ENCODE data around the gene RNF2. TPM values are rescaled to one million over a fixed set of nuclear protein-coding genes. Genes with fewer than 3 reads are reported as not detected.

Gene RNF2
- total and polyA plus RNA-seq, 10 donors, result 5.2 to 29.7 (median 20.1) TPM

GRCh38 chr1:185014941-185015340 is 30.4 kb upstream of the RNF2 start:
- TF ChIP-seq POLR2AphosphoS5 (IDR thresholded peaks at IDR 0.05), result no peak
- no peak for TF ChIP-seq CTCF (IDR thresholded peaks at IDR 0.05 in 8 of 11, conservative IDR thresholded peaks at IDR 0.05 in 3 of 11)
- TF ChIP-seq POLR2A (IDR thresholded peaks at IDR 0.05), result no peak
- H3K36me3 ChIP-seq, result no peaks in the 10 kb centered on the region
- 66 to 90% (median 69%) methylated on average over 3 of the region's 3 CpGs for WGBS, 5 donors
- no peaks in the 10 kb centered on the region for H3K27me3 ChIP-seq (replicated peaks in 1 of 7)
- H3K27ac ChIP-seq, result no peak overlapping the region
- no peak for DNase-seq
- H3K9me3 ChIP-seq, result no peaks in the 10 kb centered on the region
- no peak overlapping the region for H3K4me3 ChIP-seq
- intact Hi-C loops (cut with DNase I; ENCODE audit: low total_unique reads), result no loop called here
- no peaks in the 10 kb centered on the region for H3K4me1 ChIP-seq

- 91 to 97% (median 96%) methylated on average over 3 of the region's 3 CpGs for WGBS, 5 donors
- TF ChIP-seq POLR2A (IDR thresholded peaks at IDR 0.05), result no peak
- TF ChIP-seq CTCF (IDR thresholded peaks at IDR 0.05 in 8 of 11, conservative IDR thresholded peaks at IDR 0.05 in 3 of 11), result no peak
- TF ChIP-seq POLR2AphosphoS5 (IDR thresholded peaks at IDR 0.05), result no peak
- Histone ChIP-seq H3K4me1 (no peaks in the 10 kb centered on the region), H3K27me3 (replicated peaks in 1 of 7) (no peaks in the 10 kb centered on the region), H3K4me3 (no peak overlapping the region), H3K36me3 (no peaks in the 10 kb centered on the region), H3K9me3 (no peaks in the 10 kb centered on the region), H3K27ac (no peak overlapping the region)
- no peak for DNase-seq
- intact Hi-C loops (cut with DNase I; ENCODE audit: low total_unique reads), result no loop called here
These were observed 29.7 kb upstream of the RNF2 start for GRCh38 chr1:185015631-185016030.

- no peaks in the 10 kb centered on the region for H3K36me3 ChIP-seq
- H3K9me3 ChIP-seq, result no peaks in the 10 kb centered on the region
- TF ChIP-seq POLR2A (IDR thresholded peaks at IDR 0.05), result no peak
- no peak for TF ChIP-seq POLR2AphosphoS5 (IDR thresholded peaks at IDR 0.05)
- intact Hi-C loops (cut with DNase I; ENCODE audit: low total_unique reads), result no loop called here
- no peaks in the 10 kb centered on the region for H3K4me1 ChIP-seq
- no peaks in the 10 kb centered on the region for H3K27me3 ChIP-seq (replicated peaks in 1 of 7)
- H3K27ac ChIP-seq, result no peak overlapping the region
- 69 to 88% (median 74%) methylated on average over 2 of the region's 2 CpGs for WGBS, 5 donors
- DNase-seq, result no peak
- H3K4me3 ChIP-seq, result no peak overlapping the region
These were observed 28.5 kb upstream of the RNF2 start for GRCh38 chr1:185016880-185017279.

GRCh38 chr1:185017338-185017737 is 28.0 kb upstream of the RNF2 start:
- 66 to 82% (median 78%) methylated on average over 2 of the region's 2 CpGs for WGBS, 5 donors
- no peak for DNase-seq
- H3K27me3 ChIP-seq (replicated peaks in 1 of 7), result no peaks in the 10 kb centered on the region
- H3K4me1 ChIP-seq, result no peaks in the 10 kb centered on the region
- no peak overlapping the region for H3K4me3 ChIP-seq
- no peaks in the 10 kb centered on the region for H3K36me3 ChIP-seq
- H3K27ac ChIP-seq, result no peak overlapping the region
- intact Hi-C loops (cut with DNase I; ENCODE audit: low total_unique reads), result no loop called here
- TF ChIP-seq POLR2AphosphoS5 (IDR thresholded peaks at IDR 0.05) (no peak), CTCF (IDR thresholded peaks at IDR 0.05 in 8 of 11, conservative IDR thresholded peaks at IDR 0.05 in 3 of 11) (no peak), POLR2A (IDR thresholded peaks at IDR 0.05) (no peak)
- no peaks in the 10 kb centered on the region for H3K9me3 ChIP-seq

GRCh38 chr1:185017966-185018365 is 27.4 kb upstream of the RNF2 start:
- Histone ChIP-seq H3K36me3 (no peaks in the 10 kb centered on the region), H3K27ac (no peak overlapping the region), H3K4me1 (no peaks in the 10 kb centered on the region), H3K9me3 (no peaks in the 10 kb centered on the region), H3K27me3 (replicated peaks in 1 of 7) (no peaks in the 10 kb centered on the region), H3K4me3 (no peak overlapping the region)
- WGBS, 5 donors, result 73 to 89% (median 82%) methylated on average over 3 of the region's 3 CpGs
- TF ChIP-seq POLR2A (IDR thresholded peaks at IDR 0.05), result no peak
- TF ChIP-seq POLR2AphosphoS5 (IDR thresholded peaks at IDR 0.05), result no peak
- TF ChIP-seq CTCF (IDR thresholded peaks at IDR 0.05 in 8 of 11, conservative IDR thresholded peaks at IDR 0.05 in 3 of 11), result no peak
- no peak for DNase-seq
- intact Hi-C loops (cut with DNase I; ENCODE audit: low total_unique reads), result no loop called here
